Measurements from ENCODE around the gene DNLZ.

DNA sequence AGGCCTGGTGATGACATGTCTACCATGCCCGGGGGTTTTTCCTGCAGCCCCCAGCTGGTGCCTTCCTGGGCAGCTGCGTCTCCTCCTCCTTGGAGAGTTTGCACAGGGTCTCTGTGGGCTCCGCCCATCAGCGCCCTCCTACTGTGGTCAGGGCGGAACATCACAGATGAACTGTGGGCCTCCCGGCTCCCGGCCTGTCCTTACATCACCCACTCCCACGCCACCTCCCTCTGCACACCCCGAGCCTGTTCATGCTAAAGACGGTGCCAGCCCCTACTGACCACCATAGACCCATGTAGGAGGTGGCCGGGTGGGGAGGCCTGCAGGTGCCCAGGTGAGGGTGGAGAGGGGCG, 23.6 kb downstream of the DNLZ start:
- TF ChIP-seq, protein P1, sequence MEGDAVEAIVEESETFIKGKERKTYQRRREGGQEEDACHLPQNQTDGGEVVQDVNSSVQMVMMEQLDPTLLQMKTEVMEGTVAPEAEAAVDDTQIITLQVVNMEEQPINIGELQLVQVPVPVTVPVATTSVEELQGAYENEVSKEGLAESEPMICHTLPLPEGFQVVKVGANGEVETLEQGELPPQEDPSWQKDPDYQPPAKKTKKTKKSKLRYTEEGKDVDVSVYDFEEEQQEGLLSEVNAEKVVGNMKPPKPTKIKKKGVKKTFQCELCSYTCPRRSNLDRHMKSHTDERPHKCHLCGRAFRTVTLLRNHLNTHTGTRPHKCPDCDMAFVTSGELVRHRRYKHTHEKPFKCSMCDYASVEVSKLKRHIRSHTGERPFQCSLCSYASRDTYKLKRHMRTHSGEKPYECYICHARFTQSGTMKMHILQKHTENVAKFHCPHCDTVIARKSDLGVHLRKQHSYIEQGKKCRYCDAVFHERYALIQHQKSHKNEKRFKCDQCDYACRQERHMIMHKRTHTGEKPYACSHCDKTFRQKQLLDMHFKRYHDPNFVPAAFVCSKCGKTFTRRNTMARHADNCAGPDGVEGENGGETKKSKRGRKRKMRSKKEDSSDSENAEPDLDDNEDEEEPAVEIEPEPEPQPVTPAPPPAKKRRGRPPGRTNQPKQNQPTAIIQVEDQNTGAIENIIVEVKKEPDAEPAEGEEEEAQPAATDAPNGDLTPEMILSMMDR (IDR thresholded peaks at IDR 0.05), result no peak
- TF ChIP-seq POLR2AphosphoS5 (IDR thresholded peaks at IDR 0.05) (no peak), POLR2A (IDR thresholded peaks at IDR 0.05) (no peak)
